AG04450 (cell line): Measurements from ENCODE around the gene RHO. TPM values are rescaled to one million over a fixed set of nuclear protein-coding genes. Genes with fewer than 3 reads are reported as not detected.

Source experiments
- CTCF ChIA-PET: fragments of 300-600, 350-600 bp; formaldehyde crosslinking; extraction: SDS; loops from one replicate; lab custom pipeline; 2022; ENCODE audit warnings: antibody characterized with exemption, inconsistent platforms; lab: Charles Lee
- POLR2A ChIA-PET: fragments of 350-600 bp; formaldehyde crosslinking; extraction: SDS; loops from one replicate; lab custom pipeline; 2021; ENCODE audit warnings: antibody characterized with exemption, inconsistent platforms; lab: Yijun Ruan, JAX
- DNase-seq: peaks from one replicate; pipeline ENCODE4 v3.0.0-alpha.2; 2011; ENCODE audit warnings: low read depth, low spot score
- H3K27ac ChIP-seq: one replicate; pipeline ENCODE4 v1.5.1; 2012; ENCODE audit warnings: low read depth, low read length, control low read depth
- H3K27me3 ChIP-seq: one replicate; pipeline ENCODE4 v1.6.0; 2012; ENCODE audit warnings: low read length; ENCODE audit not compliant: control insufficient read depth, insufficient read depth
- H3K4me3 ChIP-seq: 2 replicates; pipeline ENCODE4 v1.5.1; 2011; ENCODE audit warnings: mild to moderate bottlenecking, low read depth, low read length, control low read depth
- H3K9me3 ChIP-seq: 2 replicates; pipeline ENCODE4 v1.5.1; 2012; ENCODE audit warnings: low read length; ENCODE audit not compliant: control insufficient read depth, insufficient read depth
- CTCF ChIP-seq: IDR thresholded peaks from 2 replicates; pipeline ENCODE4 v1.5.1; 2011; ENCODE audit warnings: low read depth, low read length, control low read depth, inconsistent platforms
- polyA plus RNA-seq: library from polyadenylated mRNA; depleted of rRNA; stranded (reverse); fragments of >200 nt; gene quantifications from 2 replicates; pipeline ENCODE4 v1.2.3, GENCODE V29; 2011

RHO gene
- polyA plus RNA-seq, 1 experiment: not detected

DNA sequence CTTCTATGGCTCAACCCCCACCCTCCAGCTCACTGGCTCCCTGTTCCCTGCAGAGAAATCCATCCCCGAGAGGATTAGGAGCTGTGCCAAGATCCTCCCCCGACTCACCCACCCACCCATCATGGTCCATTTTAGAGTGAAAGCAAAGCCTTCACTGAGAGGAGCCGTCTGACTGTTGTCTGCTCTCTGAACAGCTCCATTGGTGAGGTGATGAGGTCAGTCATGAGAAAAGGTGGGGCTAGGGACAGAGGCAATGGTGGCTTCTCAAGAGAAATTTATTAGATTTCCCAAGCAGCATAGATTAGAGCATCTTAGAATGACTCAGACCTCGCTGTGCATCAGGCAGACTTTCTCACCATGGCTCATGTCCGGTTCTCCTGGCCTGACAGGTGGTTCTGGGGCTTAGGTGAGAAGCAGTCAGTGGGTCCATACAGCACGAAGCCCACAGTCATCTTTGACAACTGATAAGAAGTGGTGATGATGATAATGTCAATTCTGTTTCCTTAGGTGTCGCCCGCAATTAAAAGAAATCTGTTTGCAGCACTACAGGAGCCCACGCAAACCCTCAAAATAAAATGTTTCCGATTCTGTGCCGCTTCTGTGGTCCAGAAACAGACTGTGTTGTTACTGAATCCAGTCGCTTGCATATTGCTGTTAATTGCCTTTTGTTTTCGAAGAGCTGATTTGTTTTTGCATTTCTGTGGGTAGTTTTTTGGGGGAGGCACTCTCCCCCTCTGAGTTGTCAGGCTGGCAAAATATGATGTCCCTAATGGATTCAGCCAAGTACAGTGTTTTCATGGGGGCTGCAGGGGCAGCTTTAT lies 24.8 kb upstream of the RHO start:
- TF ChIP-seq CTCF: no peak
- no peaks in the 10 kb centered on the region for H3K27me3 ChIP-seq
- CTCF ChIA-PET: interaction anchor here (1.7 kb wide), 1 partner anchor 14 kb away, joined by 4 read pairs; no protein-coding TSS in a partner anchor
- no peak overlapping the region for H3K4me3 ChIP-seq
- POLR2A ChIA-PET: no interaction called here
- H3K9me3 ChIP-seq: no peaks in the 10 kb centered on the region
- H3K27ac ChIP-seq: no peak overlapping the region
- DNase-seq: no peak

DNA sequence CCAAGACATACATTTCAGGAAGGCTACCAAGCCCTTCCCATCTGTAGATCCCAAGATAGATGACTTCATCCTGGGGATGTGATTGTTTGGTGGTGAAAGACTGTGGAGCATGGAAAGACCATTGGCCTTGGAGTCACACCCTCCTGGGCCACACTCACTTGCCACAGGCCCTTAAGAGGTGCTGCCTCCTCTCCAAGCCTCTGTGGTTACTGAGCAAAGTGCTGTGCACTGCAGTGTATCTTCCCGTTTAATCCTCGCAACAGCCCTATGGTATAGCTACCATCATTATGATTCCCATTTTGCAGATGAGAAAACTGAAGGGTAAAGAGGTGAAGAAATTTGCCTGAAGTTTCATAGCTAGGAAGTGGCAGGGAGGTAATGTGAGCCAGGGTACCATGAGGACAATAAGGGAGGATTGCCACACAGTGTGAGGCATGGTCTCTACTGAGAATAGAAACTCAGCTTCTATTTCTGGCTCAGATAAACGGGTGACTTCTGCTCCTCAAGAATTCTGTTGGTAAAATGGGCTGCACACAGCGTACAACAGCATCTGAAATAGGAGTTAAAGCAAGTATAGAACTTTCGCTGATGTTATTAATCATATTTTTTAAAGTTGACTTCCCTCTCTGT lies 23.9 kb upstream of the RHO start:
- no peak for TF ChIP-seq CTCF
- Histone ChIP-seq H3K4me3 (no peak overlapping the region), H3K27ac (no peak overlapping the region), H3K9me3 (no peaks in the 10 kb centered on the region), H3K27me3 (no peaks in the 10 kb centered on the region)
- CTCF ChIA-PET: interaction anchor here (1.7 kb wide), 1 partner anchor 15 kb away, joined by 4 read pairs; no protein-coding TSS in a partner anchor
- POLR2A ChIA-PET: no interaction called here
- no peak for DNase-seq

GRCh38 chr3:129505341-129505740 lies 23.1 kb upstream of the RHO start:
- CTCF ChIA-PET: no interaction called here
- TF ChIP-seq CTCF: no peak
- no peak for DNase-seq

GRCh38 chr3:129506231-129506742 lies 22.2 kb upstream of the RHO start:
- Histone ChIP-seq H3K27ac (no peak overlapping the region), H3K9me3 (no peaks in the 10 kb centered on the region), H3K4me3 (no peak overlapping the region), H3K27me3 (no peaks in the 10 kb centered on the region)
- TF ChIP-seq CTCF: no peak
- ChIA-PET CTCF (no interaction called here), POLR2A (no interaction called here)
- no peak for DNase-seq

More at GRCh38 chr3:129505341-129505740, 23.1 kb upstream of the RHO start:
- POLR2A ChIA-PET: no interaction called here
- no peak overlapping the region for H3K4me3 ChIP-seq
- H3K9me3 ChIP-seq: no peaks in the 10 kb centered on the region
- H3K27ac ChIP-seq: no peak overlapping the region
- no peaks in the 10 kb centered on the region for H3K27me3 ChIP-seq
